HTERT RPE-1 (cell line): ENCODE data around the gene TBL3.

ENCODE experiments used
- in situ Hi-C: fragments of 300-500 bp; cut with MboI; formaldehyde crosslinking; loops from 4 replicates; pipeline ENCODE4 v1.14.3; 2020; ENCODE audit warnings: low sequenced_read_pairs

Gene TBL3

DNA sequence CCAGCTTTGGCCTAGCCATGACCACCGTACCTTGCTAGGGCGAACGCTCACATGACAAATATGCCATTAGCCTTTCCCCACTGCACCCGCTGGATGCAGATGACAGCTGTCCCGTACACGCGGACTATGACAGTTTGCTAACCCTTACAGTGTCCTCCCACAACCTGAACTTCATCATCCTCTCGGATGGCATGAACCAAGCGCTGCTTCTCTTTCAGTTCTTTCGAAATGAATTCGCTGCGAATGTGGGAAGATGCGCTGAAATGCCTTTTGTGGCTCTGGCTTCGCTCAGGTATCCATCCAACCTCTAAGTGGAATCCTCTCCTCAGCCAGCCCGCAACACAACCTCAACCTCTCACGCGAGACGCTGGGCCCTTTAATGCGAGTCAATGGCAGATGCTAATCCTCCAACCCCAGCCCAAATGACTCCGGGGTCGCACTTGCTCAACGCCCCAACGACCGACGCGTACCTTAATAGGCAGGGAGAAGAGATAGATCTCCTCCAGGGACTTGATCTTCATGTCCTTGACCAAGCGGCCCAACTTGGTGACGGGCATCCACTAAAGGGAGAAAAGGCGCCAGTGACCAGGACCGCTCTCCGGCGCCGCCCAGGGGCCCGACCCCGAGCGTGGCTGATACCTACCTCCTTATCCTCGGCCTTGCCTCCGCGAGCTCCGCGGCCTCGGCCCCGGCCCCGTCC is 7.9 kb upstream of the TBL3 start:
- in situ Hi-C loops = no loop called here

DNA sequence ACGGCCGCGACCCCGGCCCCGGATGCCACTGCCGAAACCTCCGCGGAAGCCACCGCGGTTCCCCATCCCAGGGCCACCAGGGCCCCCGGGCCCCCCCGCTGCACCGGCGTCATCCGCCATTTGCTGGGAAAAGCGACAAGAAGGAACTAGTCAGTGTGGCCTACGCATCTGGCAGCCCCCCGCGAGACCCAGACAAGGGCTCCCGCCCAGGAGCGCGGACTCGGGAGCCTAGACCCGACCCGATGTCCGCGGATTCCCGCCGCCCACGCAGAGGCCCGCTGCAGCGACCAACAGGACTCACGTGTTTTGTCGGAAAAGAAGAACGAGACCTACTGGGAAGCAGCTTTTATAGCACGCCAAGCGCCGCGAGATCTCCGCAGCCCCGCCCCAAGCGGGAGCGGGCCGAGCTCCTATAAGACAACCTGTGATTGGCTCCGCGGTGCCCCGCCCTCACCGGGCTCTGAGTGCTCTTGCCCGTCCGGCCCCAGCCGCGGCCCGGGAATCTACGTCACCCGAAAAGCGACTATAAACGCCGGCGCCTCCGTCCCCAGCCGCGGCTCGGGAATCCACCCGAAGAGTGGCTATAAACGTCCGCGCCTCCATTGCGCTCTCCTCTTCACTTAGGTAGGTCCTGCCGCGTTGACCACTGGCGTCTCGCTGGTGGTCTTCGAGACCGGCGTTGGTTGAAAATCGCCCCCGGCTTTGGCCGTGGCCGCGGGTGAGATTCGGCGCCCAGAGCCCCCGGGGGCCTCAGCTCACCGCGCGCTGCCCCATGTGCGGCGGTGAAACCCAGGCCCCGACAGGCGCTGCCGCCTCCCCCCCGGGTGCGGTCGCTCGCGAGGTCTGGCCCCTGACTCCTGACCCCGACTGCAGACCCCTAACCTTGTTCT is 7.1 kb upstream of the TBL3 start, which contains the start of gene RPS2:
Gene RPS2, minus strand, starts transcription at position 321 of the 890 bp plus-strand sequence. Its CDS starts 201 bp downstream, at position 120.
- in situ Hi-C loops = no loop called here

DNA sequence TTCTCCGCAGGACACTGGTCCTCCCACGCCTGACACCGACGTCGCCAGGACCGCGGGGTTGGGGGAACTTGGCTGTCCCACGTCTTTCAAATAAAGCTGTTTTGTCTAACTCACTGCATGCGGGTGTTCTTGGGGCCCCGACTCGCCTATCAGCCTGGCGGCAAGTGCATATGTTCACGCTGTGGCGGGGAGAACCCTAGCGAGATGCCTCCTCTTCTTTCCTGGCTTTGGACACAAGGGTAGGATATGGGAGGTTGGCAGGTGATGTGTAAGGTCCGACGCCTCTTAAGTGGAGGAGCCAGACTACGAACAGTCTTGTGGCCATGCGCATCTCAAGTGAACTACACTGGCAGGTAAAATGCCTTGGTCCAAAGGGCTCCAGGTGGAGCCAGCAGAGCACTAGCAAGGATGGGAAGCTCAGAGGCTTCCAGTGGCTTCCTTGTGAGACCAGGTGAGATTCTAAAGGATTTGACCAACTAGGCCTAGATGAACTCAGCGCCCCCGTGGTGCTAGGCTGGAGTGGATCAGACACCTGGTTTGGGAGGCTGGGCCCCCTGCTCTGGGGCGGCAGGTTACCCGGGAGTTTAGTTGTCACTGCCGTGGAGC is 6.4 kb upstream of the TBL3 start:
- in situ Hi-C loops = no loop called here

DNA sequence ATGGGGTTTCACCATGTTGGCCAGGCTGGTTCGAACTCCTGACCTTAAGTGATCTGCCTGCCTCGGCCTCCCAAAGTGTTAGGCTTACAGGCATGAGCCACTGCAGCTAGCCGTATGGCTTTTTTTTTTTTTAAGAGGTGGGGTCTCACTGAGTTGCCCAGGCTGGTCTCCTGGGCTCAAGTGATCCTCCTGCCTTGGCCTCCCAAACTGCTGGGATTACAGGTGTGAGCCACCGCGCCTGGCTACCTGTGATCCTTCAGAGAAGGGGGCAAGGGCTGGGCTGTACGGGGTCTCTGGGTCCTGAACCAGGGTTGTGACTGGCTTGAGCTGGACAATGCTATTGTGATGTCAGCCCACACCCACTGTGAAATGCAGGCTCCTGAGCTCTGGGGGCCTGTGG is 5.4 kb upstream of the TBL3 start, which contains the start of gene RNF151:
Gene RNF151, plus strand, starts transcription at position 397 of the 400 bp plus-strand sequence. CDS start 26 bp downstream, outside the sequence.
- in situ Hi-C loops = no loop called here

- in situ Hi-C loops = no loop called here
Observed at GRCh38 chr16:1968146-1968953, 3.5 kb upstream of the TBL3 start.

GRCh38 chr16:1972490-1972877 is 631 bp downstream of the TBL3 start:
- in situ Hi-C loops = no loop called here

GRCh38 chr16:1973461-1974156 is 1.8 kb downstream of the TBL3 start:
- in situ Hi-C loops = no loop called here

GRCh38 chr16:1974157-1975070 is 2.6 kb downstream of the TBL3 start:
- in situ Hi-C loops = no loop called here

DNA sequence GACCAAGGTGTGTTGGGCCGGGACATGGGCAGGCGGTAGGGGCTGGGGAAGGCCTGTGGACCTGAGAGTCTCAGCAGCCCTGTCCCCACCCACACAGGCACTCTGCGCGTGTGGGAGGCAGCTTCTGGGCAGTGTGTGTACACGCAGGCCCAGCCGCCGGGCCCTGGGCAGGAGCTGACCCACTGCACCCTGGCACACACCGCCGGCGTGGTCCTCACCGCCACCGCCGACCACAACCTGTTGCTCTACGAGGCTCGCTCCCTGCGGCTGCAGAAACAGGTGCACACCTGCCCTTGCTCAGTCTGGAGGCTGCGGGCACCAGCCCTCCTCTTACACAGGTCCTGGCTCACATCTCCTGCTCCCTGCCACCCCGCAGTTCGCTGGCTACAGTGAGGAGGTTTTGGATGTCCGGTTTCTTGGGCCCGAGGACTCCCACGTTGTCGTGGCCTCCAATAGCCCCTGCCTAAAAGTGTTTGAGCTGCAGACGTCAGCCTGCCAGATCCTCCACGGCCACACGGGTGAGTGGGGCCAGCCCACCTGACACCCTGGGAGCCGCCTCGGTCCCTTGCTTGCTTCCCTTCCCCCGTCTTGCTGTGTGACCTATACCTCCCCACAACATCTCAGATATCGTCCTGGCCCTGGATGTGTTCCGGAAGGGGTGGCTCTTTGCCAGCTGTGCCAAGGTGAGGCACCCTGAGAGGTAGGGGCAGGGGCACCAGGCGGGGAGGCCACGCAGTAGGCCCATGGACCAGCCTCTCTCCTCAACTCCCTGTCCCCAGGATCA is 3.8 kb downstream of the TBL3 start:
- in situ Hi-C loops = no loop called here

DNA sequence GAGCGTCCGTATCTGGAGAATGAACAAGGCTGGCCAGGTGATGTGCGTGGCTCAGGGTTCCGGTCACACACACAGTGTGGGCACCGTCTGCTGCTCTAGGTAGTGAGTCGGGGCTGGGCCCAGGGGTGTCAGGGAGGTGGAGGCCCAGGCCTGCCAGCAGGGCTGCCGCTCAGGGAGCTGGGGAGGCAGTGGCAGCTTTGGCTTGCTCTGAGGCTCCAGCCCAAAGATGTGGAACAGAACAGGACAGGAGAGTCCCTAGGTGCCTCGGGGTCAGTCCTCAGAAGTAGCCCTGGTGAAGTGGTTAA is 4.3 kb downstream of the TBL3 start:
- in situ Hi-C loops = no loop called here

DNA sequence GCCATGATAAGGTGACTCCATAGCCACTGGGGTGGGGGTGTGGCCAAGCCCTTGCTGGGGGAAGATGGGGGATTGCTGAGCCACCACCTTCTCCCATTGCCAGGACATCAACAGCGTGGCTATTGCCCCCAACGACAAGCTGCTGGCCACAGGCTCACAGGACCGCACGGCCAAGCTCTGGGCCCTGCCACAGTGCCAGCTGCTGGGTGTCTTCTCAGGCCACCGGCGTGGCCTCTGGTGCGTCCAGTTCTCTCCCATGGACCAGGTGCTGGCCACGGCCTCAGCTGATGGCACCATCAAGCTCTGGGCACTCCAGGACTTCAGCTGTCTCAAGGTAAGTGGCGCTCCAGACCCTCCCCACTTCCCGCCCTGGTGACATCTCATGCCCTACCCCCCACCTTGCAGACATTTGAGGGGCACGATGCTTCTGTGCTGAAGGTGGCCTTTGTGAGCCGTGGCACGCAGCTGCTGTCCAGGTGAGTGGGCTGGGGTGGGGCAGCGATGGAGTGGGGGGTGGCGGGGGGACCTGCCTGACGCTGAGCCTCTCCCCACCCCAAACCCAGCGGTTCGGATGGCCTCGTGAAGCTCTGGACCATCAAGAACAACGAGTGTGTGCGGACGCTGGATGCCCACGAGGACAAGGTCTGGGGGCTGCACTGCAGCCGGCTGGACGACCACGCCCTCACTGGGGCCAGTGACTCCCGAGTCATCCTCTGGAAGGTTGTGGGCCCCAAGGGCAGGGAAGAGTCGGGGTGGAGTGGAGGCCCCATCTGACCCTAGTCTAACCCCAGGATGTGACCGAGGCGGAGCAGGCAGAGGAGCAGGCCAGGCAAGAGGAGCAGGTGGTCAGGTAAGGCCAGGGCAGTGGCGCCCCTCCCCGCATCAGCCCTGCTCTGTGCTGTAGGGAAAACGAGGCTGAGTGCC is 5.4 kb downstream of the TBL3 start:
- in situ Hi-C loops = no loop called here

- in situ Hi-C loops = no loop called here
Observed at GRCh38 chr16:1977875-1978268, 6.0 kb downstream of the TBL3 start.

GRCh38 chr16:1978476-1979120 is 6.7 kb downstream of the TBL3 start:
- in situ Hi-C loops = no loop called here

DNA sequence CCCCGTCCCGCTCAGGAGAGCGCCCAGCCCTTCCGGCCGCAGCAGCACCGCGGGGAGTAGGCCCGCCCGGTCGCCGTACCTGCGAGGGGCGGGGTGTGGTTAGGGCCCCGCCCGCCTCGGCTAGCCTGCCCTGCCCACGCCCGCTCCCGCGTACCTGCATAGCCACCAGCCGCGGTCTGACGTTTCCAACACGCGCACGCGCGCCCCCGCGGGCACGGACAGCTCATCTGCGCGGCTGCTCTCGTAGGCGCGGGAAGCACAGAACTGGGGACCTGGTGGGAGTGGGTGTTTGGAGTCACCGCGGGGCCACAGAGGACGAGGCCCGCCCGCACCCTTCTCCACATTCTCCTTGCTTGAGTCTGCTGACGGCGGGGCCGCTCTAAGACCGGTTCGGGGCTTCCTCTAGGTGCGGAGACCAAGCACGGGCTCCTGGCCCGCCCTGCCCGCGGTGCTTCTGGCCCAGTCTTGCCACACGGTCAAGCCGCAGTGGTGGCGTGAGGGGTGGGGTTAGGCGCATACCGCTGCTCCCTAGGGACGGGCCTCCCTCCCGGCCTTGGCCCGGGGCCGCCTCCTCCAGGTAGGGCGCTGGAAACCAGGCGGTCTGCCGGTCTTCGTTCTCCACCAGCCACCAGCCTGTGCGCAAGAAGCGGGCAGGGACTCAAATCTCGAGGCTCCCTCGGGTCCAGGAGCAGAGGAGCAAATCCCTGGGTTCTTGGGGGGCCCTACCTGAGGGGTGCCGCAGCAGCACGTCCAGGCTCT is 7.6 kb downstream of the TBL3 start:
- in situ Hi-C loops = no loop called here

- in situ Hi-C loops = no loop called here
Observed at GRCh38 chr16:1980030-1980769, 8.3 kb downstream of the TBL3 start.

DNA sequence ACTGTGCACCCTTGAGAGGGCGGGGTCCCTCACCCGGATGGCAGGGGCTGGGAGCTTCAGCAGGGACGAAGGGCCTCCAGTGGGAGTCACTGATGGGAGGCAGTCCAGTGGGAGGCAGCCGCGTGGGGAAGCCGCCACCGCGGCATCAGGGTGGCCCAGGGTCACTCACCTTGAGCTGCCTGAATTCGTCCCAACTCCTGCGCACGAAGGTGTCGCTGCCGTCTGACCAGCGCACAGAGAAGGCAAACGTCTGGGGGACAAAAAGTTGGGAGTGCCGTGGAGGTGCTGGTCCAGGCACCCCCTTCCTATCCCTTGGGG is 8.9 kb downstream of the TBL3 start:
- in situ Hi-C loops = no loop called here
